IgD-negative memory B cell (primary cell): ENCODE measurements around the gene CCDC200. TPM values are rescaled to one million over a fixed set of nuclear protein-coding genes. Genes with fewer than 3 reads are reported as not detected.
"Not testable (repeated sequence)": the region's sequence is repeated elsewhere in the genome, so short reads cannot be mapped to it uniquely, and the experiment has no call there.

Experiments
- H3K27ac Mint-ChIP-seq, 3 donors: one replicate each; pipeline ENCODE4 v1.8.0; 2020 to 2022; ENCODE audit warnings: mild to moderate bottlenecking in 3 of 3, mixed read lengths in 3 of 3, moderate library complexity in 1 of 3
- H3K27me3 Mint-ChIP-seq: one replicate; pipeline ENCODE4 v1.8.0; 2021; ENCODE audit warnings: mixed read lengths
- H3K36me3 Mint-ChIP-seq: one replicate; pipeline ENCODE4 v1.8.0; 2020; ENCODE audit warnings: mild to moderate bottlenecking, mixed read lengths
- H3K4me1 Mint-ChIP-seq, 3 donors: one replicate each; pipeline ENCODE4 v1.8.0; 2020 to 2022; ENCODE audit warnings: mixed read lengths in 3 of 3, mild to moderate bottlenecking in 1 of 3
- H3K4me3 Mint-ChIP-seq, 4 donors: one replicate each; pipeline ENCODE4 v1.8.0; 2020 to 2022; ENCODE audit warnings: mild to moderate bottlenecking in 4 of 4, mixed read lengths in 4 of 4, moderate library complexity in 3 of 4
- H3K9me3 Mint-ChIP-seq, 3 donors: one replicate each; pipeline ENCODE4 v1.8.0; 2020 to 2021; ENCODE audit warnings: mixed read lengths in 3 of 3, mild to moderate bottlenecking in 1 of 3
- polyA plus RNA-seq: library from polyadenylated mRNA; unstranded; fragments of 300-500 nt; fragmentation: Illumina TruSeq; gene quantifications from one replicate; pipeline ENCODE4 v1.2.3, GENCODE V29; 2021

Gene CCDC200
- 3.0 TPM for polyA plus RNA-seq

DNA sequence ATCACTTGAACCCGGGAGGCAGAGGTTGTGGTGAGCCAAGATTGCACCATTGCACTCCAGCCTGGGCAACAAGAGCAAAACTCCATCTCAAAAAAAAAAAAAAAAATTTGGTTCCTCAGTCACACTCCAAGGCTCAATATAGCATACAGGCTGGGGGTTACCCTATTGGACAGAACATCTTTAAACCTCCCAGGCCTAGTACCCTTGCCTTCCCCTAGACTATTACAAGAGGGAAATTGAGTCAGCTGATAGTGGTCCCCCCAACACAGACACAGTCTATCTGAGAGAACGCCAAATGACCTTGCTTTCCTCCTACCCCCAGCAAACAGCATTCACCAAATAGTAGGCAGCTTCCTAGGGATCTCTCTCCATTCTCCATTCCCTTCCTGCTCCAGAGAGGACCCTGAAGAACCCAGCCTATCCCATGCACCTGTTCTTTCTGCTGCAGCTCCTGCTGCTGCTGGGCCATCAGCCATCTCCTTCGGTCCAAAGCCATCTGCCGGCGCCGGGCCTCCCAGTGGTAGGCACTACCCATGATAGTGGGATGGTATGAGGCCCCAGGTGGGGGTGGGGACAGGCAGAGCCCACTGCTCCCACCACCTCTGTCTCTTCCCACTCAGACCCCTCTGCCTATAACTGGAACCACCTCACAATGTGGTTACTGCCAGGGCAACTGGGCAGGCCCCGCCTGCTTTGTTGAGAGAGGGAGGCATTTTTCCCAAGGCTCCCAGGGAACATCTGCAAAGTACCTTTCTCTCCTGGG lies at the start of gene CCDC200:
TSS of gene CCDC200 (minus strand) at position 604 of the 763 bp plus-strand sequence. CDS start at position 535, 69 bp downstream.
- H3K4me3 Mint-ChIP-seq, H3K27me3 Mint-ChIP-seq, H3K4me1 Mint-ChIP-seq, H3K27ac Mint-ChIP-seq, H3K9me3 Mint-ChIP-seq, H3K36me3 Mint-ChIP-seq: not testable (repeated sequence)

DNA sequence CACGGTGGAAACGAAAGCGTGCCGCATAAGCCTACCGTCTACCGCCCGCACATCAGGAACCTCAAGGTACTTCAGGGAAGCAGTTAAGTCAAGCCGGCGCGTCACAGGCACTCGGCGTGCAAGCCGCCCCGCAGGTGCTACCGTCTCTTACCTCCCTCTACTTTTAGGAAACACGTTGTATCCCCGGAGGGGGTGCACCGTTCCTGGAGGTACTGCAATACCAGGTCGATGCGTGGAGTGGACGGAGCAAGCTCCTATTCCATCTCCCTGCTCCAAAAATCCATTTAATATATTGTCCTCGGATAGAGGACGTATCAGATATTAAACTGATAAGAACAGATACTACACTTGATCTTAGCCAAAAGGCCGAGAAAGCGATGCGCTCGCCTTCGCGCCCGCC lies 44.5 kb upstream of the CCDC200 start:
- H3K27me3 Mint-ChIP-seq, H3K4me3 Mint-ChIP-seq, H3K9me3 Mint-ChIP-seq, H3K4me1 Mint-ChIP-seq, H3K27ac Mint-ChIP-seq, H3K36me3 Mint-ChIP-seq: not testable (repeated sequence)

DNA sequence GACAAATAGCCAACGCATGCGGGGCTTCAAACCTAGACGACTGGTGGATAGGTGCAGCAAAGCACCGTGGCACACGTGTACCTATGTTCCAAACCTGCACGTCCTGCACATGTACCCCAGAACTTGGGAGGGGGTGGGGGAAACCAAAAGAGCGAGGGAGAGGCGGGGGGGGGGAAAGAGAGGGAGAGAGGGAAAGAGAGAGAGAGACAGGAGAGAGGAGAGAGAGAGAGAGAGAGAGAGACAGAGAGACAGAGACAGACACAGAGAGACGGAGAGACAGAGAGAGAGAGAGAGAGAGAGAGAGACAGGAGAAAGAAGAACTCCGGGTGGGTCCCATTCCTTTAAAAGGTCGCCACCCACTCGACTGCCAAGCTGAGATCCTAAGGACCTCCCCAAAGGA lies 44.1 kb upstream of the CCDC200 start:
- not testable (repeated sequence) for H3K4me1 Mint-ChIP-seq, H3K27me3 Mint-ChIP-seq, H3K36me3 Mint-ChIP-seq, H3K9me3 Mint-ChIP-seq, H3K27ac Mint-ChIP-seq
- peak overlapping the region in 1 of 4 donors; percentile 49 for H3K4me3 Mint-ChIP-seq

GRCh38 chr17:43270552-43271504 lies 42.4 kb upstream of the CCDC200 start:
- H3K27me3 Mint-ChIP-seq, H3K36me3 Mint-ChIP-seq, H3K4me1 Mint-ChIP-seq, H3K9me3 Mint-ChIP-seq, H3K27ac Mint-ChIP-seq, H3K4me3 Mint-ChIP-seq: not testable (repeated sequence)

DNA sequence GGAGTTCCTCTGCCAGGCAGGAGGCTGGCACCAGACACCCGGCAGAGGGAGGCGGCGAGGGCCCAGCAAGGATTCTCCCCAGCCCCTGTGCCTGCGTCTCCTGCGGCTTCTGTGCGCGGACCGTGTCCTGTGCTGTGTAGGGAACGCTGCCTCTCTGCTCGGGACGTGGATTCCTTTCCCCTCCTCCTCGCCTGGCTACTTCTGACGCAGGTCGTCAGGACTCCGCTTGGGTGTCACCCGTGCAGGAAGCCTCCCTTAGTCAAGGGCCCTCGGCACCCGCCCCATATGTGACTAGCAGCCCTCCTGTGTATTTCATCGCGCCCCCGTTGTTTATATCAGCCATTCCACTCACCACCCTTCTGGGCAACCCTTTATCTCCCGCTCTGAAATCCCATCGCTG lies 18.0 kb upstream of the CCDC200 start:
- not testable (repeated sequence) for H3K4me3 Mint-ChIP-seq, H3K9me3 Mint-ChIP-seq, H3K4me1 Mint-ChIP-seq, H3K36me3 Mint-ChIP-seq, H3K27ac Mint-ChIP-seq, H3K27me3 Mint-ChIP-seq

DNA sequence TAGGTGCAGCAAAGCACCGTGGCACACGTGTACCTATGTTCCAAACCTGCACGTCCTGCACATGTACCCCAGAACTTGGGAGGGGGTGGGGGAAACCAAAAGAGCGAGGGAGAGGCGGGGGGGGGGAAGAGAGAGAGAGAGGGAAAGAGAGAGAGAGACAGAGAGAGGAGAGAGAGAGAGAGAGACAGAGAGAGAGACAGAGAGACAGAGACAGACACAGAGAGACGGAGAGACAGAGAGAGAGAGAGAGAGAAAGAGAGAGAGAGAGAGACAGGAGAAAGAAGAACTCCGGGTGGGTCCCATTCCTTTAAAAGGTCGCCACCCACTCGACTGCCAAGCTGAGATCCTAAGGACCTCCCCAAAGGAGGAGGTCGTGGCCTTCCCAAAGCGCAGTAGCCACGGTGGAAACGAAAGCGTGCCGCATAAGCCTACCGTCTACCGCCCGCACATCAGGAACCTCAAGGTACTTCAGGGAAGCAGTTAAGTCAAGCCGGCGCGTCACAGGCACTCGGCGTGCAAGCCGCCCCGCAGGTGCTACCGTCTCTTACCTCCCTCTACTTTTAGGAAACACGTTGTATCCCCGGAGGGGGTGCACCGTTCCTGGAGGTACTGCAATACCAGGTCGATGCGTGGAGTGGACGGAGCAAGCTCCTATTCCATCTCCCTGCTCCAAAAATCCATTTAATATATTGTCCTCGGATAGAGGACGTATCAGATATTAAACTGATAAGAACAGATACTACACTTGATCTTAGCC lies 12.4 kb upstream of the CCDC200 start:
- H3K36me3 Mint-ChIP-seq, H3K4me1 Mint-ChIP-seq, H3K9me3 Mint-ChIP-seq, H3K4me3 Mint-ChIP-seq, H3K27me3 Mint-ChIP-seq, H3K27ac Mint-ChIP-seq: not testable (repeated sequence)

DNA sequence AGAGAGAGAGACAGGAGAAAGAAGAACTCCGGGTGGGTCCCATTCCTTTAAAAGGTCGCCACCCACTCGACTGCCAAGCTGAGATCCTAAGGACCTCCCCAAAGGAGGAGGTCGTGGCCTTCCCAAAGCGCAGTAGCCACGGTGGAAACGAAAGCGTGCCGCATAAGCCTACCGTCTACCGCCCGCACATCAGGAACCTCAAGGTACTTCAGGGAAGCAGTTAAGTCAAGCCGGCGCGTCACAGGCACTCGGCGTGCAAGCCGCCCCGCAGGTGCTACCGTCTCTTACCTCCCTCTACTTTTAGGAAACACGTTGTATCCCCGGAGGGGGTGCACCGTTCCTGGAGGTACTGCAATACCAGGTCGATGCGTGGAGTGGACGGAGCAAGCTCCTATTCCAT lies 11.2 kb upstream of the CCDC200 start:
- not testable (repeated sequence) for H3K4me1 Mint-ChIP-seq, H3K9me3 Mint-ChIP-seq, H3K27me3 Mint-ChIP-seq, H3K27ac Mint-ChIP-seq, H3K36me3 Mint-ChIP-seq
- H3K4me3 Mint-ChIP-seq: peak overlapping the region in 1 of 4 donors; percentile 39

DNA sequence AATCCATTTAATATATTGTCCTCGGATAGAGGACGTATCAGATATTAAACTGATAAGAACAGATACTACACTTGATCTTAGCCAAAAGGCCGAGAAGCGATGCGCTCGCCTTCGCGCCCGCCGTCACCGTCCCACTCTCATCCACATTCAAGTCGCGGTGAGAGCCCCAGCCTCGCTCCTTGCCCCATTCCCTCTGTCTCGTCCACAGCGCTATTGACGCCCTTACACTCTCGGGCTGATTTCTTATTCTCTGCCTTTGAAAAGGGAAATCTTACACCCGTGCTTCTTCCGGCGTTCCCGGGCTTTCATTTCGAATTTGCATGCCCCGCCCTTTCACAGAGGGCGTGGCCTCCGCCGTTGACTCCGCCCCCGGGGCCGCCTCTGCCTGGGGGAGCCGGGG lies 5.5 kb upstream of the CCDC200 start, which contains the start of gene RNU2-1:
TSS of gene RNU2-1 (minus strand) at position 101 of the 400 bp plus-strand sequence.
- H3K9me3 Mint-ChIP-seq, H3K4me1 Mint-ChIP-seq, H3K36me3 Mint-ChIP-seq, H3K4me3 Mint-ChIP-seq, H3K27ac Mint-ChIP-seq, H3K27me3 Mint-ChIP-seq: not testable (repeated sequence)

DNA sequence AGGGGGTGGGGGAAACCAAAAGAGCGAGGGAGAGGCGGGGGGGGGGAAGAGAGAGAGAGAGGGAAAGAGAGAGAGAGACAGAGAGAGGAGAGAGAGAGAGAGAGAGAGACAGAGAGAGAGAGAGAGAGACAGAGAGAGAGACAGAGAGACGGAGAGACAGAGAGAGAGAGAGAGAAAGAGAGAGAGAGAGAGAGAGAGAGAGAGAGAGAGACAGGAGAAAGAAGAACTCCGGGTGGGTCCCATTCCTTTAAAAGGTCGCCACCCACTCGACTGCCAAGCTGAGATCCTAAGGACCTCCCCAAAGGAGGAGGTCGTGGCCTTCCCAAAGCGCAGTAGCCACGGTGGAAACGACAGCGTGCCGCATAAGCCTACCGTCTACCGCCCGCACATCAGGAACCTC lies 4.8 kb upstream of the CCDC200 start:
- not testable (repeated sequence) for H3K9me3 Mint-ChIP-seq, H3K36me3 Mint-ChIP-seq, H3K27ac Mint-ChIP-seq, H3K27me3 Mint-ChIP-seq, H3K4me3 Mint-ChIP-seq, H3K4me1 Mint-ChIP-seq

GRCh38 chr17:43232021-43232699 lies 3.7 kb upstream of the CCDC200 start:
- Mint-ChIP-seq H3K27ac (peak overlapping the region in 1 of 3 donors; percentile 93), H3K4me3 (peak overlapping the region in 2 of 4 donors; percentile 43 to 84)
- not testable (repeated sequence) for H3K9me3 Mint-ChIP-seq, H3K4me1 Mint-ChIP-seq, H3K36me3 Mint-ChIP-seq, H3K27me3 Mint-ChIP-seq

DNA sequence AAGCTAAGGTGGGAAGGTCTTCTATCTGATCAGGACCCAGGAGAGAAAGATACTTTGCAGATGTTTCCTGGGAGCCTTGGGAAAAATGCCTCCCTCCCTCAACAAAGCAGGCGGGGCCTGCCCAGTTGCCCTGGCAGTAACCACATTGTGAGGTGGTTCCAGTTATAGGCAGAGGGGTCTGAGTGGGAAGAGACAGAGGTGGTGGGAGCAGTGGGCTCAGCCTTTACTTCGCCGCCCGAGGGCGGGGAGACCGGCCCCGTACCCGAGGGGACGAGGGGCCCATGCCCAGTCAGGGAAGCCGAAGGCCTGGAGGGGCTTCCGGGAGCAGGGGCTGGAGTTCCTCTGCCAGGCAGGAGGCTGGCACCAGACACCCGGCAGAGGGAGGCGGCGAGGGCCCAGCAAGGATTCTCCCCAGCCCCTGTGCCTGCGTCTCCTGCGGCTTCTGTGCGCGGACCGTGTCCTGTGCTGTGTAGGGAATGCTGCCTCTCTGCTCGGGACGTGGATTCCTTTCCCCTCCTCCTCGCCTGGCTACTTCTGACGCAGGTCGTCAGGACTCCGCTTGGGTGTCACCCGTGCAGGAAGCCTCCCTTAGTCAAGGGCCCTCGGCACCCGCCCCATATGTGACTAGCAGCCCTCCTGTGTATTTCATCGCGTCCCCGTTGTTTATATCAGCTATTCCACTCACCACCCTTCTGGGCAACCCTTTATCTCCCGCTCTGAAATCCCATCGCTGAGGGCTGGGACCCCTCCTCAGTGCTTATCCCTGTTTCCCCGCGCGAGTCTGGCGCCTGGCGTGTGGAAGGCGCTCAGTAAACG lies 3.0 kb upstream of the CCDC200 start:
- H3K36me3 Mint-ChIP-seq, H3K27ac Mint-ChIP-seq, H3K27me3 Mint-ChIP-seq, H3K4me1 Mint-ChIP-seq, H3K9me3 Mint-ChIP-seq: not testable (repeated sequence)
- peak overlapping the region in 3 of 4 donors; percentile 17 to 58 (median 43) for H3K4me3 Mint-ChIP-seq

GRCh38 chr17:43226393-43226792 lies 2.0 kb downstream of the CCDC200 start:
- peaks cover 0 to 2% (median 1%) of the 10 kb centered on the region in 3 donors for H3K4me1 Mint-ChIP-seq
- no peaks in the 10 kb centered on the region for H3K36me3 Mint-ChIP-seq
- no peak overlapping the region for H3K27ac Mint-ChIP-seq
- H3K4me3 Mint-ChIP-seq: no peak overlapping the region
- no peaks in the 10 kb centered on the region for H3K27me3 Mint-ChIP-seq
- no peaks in the 10 kb centered on the region for H3K9me3 Mint-ChIP-seq

DNA sequence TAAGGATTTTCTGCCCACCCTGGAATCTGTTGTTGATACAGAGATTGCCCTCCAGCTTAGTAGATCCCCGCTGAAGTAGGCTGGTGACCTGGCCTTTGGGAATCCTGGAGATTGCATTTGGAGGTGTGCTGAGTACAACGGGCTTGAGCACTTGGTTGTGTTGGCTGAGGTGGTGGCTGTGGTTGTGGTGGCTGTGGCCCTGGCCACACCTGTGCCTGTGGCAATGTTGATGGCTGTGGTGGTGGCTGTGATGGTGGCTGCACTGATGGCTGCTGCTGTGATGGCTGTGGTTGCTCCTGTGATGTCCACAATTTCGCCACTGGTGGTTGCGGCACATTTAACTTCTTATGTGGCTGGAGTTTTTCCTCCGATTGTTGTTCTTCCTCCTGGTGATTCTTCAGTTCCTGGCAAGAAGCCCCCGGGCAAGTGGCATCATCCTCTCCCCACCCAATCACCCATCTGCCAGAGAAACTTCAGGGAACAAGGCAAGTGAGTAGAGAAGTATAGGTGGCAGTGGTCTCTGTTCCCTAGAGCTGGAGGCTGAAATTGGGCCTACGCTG lies 4.2 kb downstream of the CCDC200 start:
- H3K27me3 Mint-ChIP-seq: no peaks in the 10 kb centered on the region
- peak overlapping the region in 1 of 4 donors; percentile 1 for H3K4me3 Mint-ChIP-seq
- peaks cover 0 to 4% (median 1%) of the 10 kb centered on the region in 3 donors for H3K4me1 Mint-ChIP-seq
- H3K27ac Mint-ChIP-seq: peak overlapping the region in 2 of 3 donors; percentile 58 to 67
- no peaks in the 10 kb centered on the region for H3K36me3 Mint-ChIP-seq
- H3K9me3 Mint-ChIP-seq: no peaks in the 10 kb centered on the region
